NCI-H146 (cell line): ENCODE measurements around the gene SLCO4A1.

ENCODE experiments used
- DNase-seq: peaks from one replicate; lab custom pipeline; 2025; lab: John Stamatoyannopoulos, UW

Gene SLCO4A1

DNA sequence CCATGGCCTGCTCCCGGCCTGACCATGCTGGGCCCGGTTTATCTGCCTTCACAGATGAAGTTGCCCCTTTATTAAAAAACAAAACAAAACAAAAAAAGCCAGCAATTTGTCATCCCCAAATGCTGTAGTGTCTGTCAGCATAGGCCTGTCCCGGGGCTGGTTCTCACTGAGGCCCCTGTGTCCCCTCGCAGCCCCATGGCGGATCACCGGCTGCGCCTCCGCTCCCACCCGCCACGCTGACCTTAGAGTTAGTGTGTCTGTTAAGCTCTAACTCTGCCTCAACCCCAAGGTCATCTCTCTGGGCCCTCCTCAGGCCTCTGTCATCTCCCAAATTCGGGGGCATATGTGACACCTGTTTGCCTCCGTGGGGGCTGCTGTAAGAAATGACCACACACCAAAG lies 11.1 kb downstream of the SLCO4A1 start:
- no peak for DNase-seq

DNA sequence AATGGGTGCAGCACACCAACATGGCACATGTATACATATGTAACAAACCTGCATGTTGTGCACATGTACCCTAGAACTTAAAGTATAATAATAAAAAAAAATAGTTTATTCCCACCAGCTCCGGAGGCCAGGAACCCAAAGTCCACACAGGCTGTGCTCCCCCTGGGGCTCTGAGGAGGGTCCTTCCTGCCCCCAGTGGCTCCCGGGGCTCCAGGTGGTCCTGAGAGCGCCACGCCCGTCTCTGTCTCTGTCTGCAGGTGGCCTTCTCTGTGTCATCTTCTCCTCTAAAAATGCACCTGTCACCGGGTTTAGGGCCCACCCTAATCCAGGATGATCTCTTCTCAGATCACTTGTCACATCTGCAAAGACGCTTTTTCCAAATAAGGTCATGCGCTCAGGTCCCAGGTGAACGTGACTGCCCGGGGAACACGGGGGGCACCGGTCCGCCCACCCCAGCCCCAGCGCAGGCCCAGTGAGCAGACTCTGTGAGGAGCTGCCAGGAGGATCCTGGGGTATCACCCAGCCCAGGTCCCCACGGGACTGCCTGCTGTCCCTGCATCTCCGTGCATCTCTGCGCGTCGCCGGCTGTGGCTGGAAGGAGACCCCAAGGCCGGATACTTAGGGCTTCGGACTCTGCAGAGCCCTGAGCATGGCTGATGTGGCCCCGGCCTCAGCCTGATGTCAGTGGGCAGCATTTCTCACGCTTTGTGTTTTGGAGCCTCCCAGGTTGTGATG lies 11.8 kb downstream of the SLCO4A1 start:
- DNase-seq, result no peak

DNA sequence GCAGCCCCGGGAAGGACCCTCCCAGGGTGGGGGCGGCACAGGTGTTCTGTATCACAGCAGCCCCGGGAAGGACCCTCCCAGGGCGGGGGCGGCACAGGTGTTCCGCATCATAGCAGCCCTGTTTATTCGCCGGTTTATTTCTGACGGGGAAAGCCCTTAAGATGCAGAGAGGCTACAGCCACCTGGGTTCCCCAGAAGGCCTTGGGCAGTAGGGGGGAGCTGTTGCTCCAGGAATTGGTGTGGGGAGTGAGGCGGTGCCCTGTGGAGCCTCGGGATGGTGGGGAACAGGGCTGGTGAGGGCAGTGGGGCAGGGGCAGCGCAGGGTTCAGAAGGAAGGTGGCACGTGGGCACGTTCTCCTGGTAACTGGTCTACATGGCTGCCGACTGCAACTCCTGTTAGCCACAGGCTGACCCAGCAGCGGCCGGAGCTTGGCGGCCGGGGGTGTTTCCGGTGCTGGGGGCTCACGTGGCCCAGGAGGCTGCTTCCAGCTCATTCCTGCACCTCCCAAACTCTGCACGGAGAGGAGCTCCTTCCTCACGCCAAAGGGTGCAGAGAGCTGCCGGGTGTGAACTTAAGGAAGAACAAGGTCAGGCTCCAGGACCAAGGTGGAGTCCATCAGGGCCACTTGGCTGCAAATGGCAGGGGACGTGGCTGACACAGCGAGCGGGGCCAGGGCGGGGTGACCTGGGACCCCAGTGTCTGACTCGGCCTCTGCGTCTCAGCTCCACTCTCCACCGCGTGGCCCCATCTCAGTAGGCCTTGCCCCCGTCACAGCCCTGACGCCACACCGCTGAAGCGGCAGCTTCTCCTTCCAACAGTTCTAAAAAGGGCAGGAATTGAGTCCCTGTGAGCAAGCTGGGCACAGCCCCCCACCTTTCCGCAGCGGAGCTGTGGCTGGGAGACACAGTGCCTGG lies 13.2 kb downstream of the SLCO4A1 start:
- DNase-seq, result no peak

DNA sequence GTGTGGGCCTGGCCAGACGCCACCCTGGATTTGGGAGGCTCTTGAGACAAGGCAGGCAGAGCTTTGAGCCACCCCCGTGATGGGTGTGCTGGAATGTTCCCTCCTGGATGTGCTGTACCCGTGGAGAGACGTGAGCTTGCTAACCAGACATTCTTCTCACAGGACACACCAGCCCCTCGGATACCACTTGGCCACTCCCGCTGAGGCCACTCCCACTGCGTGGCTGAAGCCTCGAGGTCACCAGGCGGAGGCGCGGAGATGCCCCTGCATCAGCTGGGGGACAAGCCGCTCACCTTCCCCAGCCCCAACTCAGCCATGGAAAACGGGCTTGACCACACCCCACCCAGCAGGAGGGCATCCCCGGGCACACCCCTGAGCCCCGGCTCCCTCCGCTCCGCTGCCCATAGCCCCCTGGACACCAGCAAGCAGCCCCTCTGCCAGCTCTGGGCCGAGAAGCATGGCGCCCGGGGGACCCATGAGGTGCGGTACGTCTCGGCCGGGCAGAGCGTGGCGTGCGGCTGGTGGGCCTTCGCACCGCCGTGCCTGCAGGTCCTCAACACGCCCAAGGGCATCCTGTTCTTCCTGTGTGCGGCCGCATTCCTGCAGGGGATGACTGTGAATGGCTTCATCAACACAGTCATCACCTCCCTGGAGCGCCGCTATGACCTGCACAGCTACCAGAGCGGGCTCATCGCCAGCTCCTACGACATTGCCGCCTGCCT lies 14.1 kb downstream of the SLCO4A1 start:
- DNase-seq, result no peak

DNA sequence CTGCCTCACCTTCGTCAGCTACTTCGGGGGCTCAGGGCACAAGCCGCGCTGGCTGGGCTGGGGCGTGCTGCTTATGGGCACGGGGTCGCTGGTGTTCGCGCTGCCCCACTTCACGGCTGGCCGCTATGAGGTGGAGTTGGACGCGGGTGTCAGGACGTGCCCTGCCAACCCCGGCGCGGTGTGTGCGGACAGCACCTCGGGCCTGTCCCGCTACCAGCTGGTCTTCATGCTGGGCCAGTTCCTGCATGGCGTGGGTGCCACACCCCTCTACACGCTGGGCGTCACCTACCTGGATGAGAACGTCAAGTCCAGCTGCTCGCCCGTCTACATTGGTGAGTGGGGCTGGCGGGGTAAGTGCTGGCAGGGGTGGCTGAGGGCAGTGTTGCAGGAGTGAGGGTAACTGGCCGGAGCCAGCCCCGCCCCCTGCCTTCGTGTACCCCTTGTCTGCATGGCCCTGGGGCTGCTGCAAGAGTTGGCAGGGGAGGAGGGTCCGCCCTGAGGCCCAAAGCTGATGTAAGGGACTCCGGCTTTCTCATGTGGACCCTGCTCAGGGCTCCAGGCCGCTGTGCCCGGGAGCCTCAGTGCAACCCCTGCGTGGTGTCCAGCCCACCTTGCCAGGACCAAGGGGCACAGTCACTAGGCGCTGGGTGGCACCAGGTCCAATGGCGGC lies 14.8 kb downstream of the SLCO4A1 start:
- DNase-seq, result no peak

DNA sequence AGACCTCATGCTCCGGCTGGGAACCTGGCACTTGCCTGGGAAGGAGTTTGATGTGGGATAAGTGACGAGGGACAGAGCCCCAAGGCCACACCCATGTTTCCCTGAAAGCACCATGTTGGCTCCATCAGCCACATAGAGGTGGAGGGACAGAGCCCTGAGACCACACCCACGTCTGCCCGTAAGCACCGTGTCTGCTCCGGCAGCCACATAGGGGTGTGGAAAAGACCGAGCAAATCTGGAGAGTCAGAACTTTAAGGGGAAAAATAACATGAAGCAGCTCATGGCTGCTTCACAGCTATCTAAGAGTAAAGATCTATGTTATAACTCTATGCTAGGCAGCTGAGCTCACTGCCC lies 15.3 kb downstream of the SLCO4A1 start:
- no peak for DNase-seq

DNA sequence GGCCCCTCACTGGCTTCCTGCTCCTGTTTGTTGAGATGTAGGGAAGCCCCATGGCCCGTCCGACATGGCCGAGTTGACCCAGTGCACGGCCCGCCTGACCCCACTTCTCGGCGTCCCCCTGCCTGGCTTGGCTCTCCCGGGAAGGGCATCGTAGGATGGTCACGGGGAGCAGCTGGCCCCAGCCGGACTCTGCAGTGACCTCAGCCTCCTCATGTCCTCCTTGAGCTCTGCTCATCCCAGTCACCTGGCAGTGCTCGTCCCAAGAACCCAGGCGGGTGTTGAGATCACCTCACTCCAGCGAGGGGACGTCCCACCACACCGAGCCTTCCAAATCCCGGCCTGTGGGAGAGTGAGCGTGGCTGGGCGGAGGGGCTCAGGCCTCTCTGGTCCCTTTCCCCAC lies 15.7 kb downstream of the SLCO4A1 start:
- DNase-seq, result no peak

DNA sequence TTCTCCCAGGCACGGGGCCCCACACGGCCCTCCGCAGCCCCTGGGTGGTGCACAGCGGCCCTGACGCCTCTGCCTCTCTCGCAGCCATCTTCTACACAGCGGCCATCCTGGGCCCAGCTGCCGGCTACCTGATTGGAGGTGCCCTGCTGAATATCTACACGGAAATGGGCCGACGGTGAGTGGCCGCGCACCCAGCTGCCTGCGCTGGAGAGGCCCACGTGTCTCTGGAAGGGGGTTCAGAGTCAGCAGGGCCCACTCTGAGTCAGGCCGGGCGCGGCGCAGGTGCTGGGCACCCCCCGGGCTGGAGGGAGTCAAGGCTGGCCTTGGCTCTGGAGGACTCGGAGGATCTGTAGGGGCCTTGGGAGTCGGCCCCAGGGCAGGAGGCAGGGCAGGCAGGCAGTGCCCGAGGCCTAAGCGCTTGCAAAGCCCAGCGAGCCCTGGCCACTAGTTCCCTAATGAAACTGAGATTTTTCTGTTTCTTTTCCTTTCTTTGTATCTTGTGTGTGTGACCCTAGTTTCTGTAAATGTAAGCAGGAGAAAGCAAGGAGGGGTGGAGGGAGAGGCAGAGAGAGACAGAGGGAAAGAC lies 16.4 kb downstream of the SLCO4A1 start:
- no peak for DNase-seq

DNA sequence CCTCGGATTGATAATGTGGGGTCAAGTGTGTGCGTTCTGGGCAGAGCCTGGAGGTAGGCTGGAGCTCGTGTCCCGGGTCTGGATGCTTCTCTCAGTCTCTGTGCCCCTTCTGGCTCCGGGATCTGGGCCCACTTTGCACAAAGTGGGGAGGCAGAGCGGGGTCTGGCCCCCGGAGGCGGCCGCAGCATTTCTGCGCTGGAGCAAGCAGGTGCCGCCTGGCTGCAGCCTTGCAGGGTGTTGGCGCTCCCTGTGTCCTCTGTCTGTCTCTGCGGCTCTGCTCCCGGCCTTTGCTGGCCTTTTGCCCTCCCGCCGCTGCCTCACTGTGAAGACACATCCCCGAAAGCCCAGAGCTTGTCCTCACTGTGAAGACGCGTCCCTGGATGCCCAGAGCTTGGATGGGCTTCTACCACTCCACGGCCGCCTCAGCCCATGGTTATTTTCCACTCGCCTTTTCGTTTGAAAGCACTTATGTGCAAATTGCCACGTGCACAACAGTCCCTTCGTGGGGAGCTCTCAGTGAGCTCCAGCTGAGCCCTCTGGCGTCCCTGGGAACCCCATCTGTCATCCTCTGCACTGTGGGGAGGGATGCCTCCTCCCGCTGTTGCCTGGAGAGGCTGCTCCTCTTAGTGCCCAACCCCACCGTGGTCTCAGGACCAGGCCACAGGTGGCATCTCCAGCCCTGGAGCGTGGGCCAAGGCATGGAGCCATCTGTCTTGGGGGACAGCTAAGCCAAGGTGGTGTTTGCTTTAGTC lies 17.4 kb downstream of the SLCO4A1 start:
- no peak for DNase-seq

DNA sequence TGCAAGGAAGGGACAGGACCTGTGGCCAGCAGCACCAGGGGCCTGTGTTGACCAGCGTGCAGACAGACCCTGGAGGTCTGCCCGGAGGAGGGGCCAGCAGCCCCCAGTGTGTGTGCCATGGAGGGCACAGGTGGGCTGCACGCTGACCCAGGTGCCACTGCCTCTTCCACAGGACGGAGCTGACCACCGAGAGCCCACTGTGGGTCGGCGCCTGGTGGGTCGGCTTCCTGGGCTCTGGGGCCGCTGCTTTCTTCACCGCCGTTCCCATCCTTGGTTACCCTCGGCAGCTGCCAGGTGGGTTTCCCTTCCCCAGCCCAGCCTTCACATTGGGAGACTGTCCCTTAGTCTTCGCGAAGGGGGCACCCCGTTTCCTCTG lies 17.9 kb downstream of the SLCO4A1 start:
- no peak for DNase-seq

DNA sequence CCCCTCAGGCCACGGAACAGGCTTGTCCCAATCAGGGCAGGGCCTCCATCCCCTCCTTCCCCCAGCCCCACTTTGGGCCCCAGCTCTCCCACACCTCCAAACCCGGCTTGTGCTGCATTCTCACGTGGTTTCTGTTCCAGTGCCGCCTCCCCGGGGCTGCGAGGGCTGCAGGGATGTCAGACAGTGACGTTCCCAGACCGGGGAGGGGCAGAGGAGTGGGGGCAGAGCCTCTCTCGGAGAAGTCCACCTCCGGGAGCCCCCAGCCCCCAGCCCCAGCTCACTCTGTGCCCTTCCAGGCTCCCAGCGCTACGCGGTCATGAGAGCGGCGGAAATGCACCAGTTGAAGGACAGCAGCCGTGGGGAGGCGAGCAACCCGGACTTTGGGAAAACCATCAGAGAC lies 18.5 kb downstream of the SLCO4A1 start:
- DNase-seq, result no peak

DNA sequence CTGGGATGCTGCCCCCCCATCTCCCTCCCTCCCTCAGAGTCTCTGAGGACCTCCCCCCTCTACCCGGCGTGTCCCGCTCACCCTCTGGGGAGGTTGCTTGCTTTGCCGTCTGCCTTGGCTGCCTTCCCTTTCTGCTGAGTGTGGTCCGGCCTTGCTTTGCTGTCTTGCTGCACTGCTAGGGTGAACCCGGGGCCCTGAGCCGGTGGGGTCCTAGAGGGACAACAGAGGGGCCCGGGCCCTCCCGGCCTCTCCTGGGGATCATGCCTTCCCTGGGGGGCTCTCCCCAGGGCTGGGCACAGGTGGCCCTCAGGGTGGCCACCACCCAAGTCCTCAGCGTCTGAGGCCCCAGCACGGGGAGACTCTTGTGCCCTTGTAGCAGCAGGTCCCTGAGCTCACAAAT lies 19.3 kb downstream of the SLCO4A1 start:
- no peak for DNase-seq

DNA sequence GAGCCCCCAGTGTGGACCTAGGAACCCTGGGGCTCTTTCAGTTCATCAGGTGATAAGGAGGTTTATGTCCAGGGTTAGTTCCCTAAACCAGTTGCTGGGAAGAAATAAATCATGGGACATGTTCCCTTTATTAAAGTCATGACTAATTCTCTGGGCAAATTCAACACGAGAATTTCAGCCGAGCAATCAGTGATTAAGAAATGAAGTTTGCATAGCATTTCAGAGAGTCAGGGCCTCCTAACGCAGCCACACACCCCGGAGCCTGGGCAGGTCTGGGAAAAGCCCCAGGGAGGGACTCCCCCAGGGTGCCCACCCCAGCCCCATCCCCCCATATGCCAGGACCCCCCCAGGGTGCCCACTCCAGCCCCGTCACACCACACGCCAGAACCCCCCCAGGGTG lies 20.1 kb downstream of the SLCO4A1 start:
- no peak for DNase-seq

DNA sequence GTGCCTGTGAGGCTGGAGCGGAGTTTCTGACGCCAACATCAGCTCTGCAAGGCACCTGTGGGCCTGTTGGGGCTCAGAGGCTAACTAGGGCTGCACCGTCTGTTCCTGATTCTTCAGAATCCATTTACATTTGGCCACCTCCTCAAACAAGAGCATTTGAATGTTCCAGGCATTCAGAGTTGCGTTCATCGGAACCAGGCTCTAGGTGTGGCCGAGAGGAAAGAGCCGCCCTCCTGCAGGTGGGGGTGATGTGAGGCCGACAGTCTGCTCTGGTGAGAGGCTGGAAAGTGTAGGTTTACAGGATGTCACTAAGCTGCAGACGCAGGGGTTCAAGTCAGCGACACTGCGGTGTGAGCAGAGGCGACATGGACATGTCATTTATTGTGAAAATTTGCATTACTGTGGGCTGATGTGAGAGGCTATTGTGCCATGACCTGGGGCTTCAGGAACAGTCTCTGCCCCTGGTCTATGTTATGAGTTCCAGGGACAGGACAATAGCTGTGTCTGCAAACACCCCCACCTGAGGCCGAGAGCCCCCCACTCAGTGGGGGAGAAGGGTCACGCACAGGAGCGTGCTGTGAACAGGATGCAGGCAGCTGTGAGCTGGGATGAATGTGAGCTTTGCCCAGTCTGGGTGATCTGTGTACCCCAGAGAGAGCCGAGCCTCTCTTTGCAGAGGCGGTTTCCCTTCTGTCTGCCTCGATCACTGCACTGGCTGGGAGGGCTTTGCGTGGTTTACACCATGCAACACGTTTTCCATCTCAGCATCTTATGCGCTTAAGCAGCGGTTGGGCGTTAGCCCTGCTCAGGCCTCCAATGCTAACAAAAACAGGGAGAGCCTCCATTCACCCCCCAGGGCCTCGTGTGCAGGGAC lies 21.1 kb downstream of the SLCO4A1 start:
- no peak for DNase-seq

DNA sequence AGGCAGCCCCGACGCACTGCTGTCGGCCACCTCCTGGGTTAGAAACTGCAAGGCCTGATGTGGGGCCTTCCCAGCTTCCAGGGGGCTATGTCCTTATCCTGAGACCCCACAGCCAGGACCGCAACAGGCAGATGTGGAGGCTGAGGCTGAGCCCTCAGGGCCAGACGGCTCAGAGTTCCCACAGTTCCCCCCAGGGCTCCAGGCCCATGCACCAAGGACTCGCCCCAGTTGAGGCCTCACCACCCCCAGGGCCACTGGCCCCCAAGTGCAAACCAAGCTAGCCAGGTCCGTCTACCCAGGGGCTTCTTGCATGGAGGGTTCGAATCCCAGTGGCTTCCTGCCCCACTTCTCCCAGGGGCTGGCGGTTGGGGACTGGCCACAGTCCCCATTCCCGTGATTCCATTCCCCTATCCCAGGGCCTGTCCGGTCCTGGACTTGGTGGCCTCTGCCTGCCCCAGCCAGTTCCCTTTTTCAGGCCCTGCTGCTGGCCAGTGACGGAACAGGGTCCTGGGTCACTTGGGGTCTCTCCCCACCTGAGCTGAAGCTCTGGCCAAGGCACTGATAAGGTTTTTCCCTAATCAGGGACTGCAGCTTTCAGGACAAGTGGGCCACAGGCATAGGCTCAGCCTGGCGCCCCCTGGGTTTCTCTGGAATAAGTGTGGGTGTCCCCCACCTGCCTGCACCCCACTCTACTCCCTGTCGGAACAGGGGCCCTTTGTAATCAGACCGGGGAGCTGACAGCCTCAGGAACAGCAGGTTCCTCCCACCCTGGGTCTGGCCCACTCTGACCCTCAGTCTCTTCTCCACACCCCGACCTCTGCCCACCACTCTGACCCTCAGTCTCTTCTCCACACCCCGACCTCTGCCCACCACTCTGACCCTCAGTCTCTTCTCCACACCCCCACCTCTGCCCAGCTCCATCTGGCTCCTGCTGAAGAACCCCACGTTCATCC lies 22.0 kb downstream of the SLCO4A1 start:
- no peak for DNase-seq

DNA sequence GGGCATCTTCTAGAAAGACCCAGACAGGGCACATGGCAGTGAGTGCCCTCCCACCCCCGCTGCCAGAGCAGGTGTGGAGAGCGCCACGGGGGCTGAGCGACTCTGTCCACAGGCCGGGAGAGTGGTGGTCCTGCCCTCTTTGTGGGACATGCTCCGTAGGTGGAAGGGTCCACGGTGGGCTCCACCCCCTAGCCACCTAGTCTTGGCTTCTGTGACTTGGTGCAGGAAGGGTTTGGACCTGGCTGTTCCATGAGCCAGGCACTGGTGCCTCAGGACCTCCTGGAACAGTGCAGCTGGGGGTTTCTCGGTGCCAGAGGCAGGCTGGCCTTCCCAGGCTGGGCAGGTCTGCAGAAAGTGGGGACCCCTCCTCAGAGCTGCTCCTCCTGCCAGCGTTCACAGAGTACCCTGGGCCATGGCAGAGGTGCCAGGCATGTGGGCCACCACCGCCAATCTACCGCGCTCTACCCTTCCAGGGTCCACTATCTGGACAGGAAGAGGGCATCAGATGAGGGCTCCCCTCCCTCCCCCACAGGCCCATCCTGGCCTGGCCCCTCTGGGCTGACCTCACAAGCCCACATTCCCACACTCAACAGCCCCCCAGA lies 23.0 kb downstream of the SLCO4A1 start:
- DNase-seq, result no peak

DNA sequence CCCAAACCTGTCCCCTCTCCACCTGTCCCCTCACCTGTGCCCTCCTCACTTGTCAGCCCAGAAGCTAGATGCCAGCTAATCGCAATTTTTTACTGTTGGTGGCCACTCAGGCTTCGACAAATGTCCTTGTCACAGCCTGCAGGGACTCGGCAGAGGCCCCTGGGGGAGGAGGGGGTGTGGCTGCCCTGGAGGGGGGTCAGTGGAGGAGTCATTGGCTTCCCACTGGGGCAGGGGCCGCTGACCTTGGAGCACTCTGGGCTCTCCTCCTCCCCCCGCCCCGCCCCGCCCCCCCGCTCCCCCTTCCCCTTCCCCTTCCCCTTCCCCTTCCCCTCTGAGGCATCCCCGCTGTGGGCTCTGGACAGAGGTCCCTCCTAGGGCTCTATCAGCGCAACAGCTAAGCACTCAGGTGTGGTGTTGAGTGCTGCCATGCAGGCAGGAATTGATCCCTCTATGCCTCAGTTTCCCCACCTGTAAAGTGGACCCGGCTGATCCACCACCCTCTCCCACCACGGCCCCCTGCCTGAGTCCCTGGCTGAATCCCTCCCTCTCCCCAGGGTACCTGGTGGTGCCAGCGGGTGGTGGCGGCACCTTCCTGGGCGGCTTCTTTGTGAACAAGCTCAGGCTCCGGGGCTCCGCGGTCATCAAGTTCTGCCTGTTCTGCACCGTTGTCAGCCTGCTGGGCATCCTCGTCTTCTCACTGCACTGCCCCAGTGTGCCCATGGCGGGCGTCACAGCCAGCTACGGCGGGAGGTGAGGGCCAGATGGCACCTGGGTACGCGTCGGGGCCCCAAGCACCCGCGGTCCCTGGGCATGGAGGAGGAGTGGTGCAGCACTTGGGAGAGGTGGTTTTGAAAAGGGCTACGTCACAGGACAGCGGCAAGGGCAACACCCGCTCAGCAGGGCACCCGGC lies 23.8 kb downstream of the SLCO4A1 start:
- no peak for DNase-seq
